Measurements from ENCODE around the gene PTPRE. TPM values are rescaled to one million over a fixed set of nuclear protein-coding genes. Genes with fewer than 3 reads are reported as not detected.

The PTPRE gene
- total RNA-seq, 1 experiment from 2014 or later, result 12.3 TPM

GRCh38 chr10:127880557-127880956 is 26.3 kb upstream of the PTPRE start (continued):
- no peak for TF ChIP-seq ATF3 (IDR thresholded peaks at IDR 0.05)

GRCh38 chr10:127881262-127881661 is 25.6 kb upstream of the PTPRE start:
- DNase-seq (ENCODE audit: low read depth, low spot score) (no peak), ATAC-seq (no peak)
- H3K27ac ChIP-seq (ENCODE audit: low read depth, low read length), result no peak overlapping the region
- no peaks in the 10 kb centered on the region for H3K9me2 ChIP-seq (ENCODE audit: insufficient read depth)
- H3K9me3 ChIP-seq (ENCODE audit: control insufficient read depth in 1 of 2, insufficient read depth in 1 of 2, low read depth in 1 of 2, low read length in 2 of 2), result no peaks in the 10 kb centered on the region
- no peaks in the 10 kb centered on the region for H3K36me3 ChIP-seq (ENCODE audit: control insufficient read depth in 1 of 2, insufficient read depth in 2 of 2, low read length in 2 of 2)
- H3K9ac ChIP-seq (ENCODE audit: low read length), result no peak overlapping the region
- CTCF ChIA-PET, result no interaction called here
- intact Hi-C loops (cut with micrococcal nuclease), result no loop called here
- TF ChIP-seq POLR2AphosphoS5 (IDR thresholded peaks at IDR 0.05; ENCODE audit: low read depth, low read length), result no peak
- no peak for TF ChIP-seq MAX (IDR thresholded peaks at IDR 0.05)
- no peak for TF ChIP-seq EZH2 (IDR thresholded peaks at IDR 0.05)
- H3K27me3 ChIP-seq (ENCODE audit: insufficient read depth, low read length), result peaks cover 14% of the 10 kb centered on the region; the same call in 1 of the 2 replicates
- H4K20me1 ChIP-seq (ENCODE audit: insufficient read depth), result no peaks in the 10 kb centered on the region
- H2AFZ ChIP-seq (ENCODE audit: low read depth, low read length, poor library complexity, severe bottlenecking), result no peak overlapping the region
- RAD21 ChIA-PET (ENCODE audit: low non-redundant PET in 1 of 2, low total read pairs in 2 of 2, uncharacterized antibody in 2 of 2, unreplicated experiment in 2 of 2), result no interaction called here
- H3K4me3 ChIP-seq (replicated peaks in 1 of 2; ENCODE audit: low read depth in 1 of 2, low read length in 2 of 2), result no peak overlapping the region
- POLR2A ChIA-PET, result no interaction called here
- no peak overlapping the region for H3K4me2 ChIP-seq (ENCODE audit: low read length)
- no peaks in the 10 kb centered on the region for H3K4me1 ChIP-seq (ENCODE audit: control insufficient read depth in 1 of 2, insufficient read depth in 2 of 2, low read length in 2 of 2)
- no peaks in the 10 kb centered on the region for H3K79me2 ChIP-seq (ENCODE audit: insufficient read depth, low read length)
- BruUV-seq (replicated peaks), result no TSS peak

- CTCF ChIA-PET, result no interaction called here
- intact Hi-C loops (cut with micrococcal nuclease), result no loop called here
These were observed 24.5 kb upstream of the PTPRE start for GRCh38 chr10:127882391-127882790.

More at GRCh38 chr10:127882391-127882790, 24.5 kb upstream of the PTPRE start:
- Histone ChIP-seq H3K9me3 (ENCODE audit: control insufficient read depth in 1 of 2, insufficient read depth in 1 of 2, low read depth in 1 of 2, low read length in 2 of 2) (no peaks in the 10 kb centered on the region), H3K27ac (ENCODE audit: low read depth, low read length) (no peak overlapping the region), H4K20me1 (ENCODE audit: insufficient read depth) (no peaks in the 10 kb centered on the region), H3K79me2 (ENCODE audit: insufficient read depth, low read length) (no peaks in the 10 kb centered on the region), H3K27me3 (ENCODE audit: insufficient read depth, low read length) (peaks cover 5% of the 10 kb centered on the region; the same call in 1 of the 2 replicates), H2AFZ (ENCODE audit: low read depth, low read length, poor library complexity, severe bottlenecking) (no peak overlapping the region), H3K4me1 (ENCODE audit: control insufficient read depth in 1 of 2, insufficient read depth in 2 of 2, low read length in 2 of 2) (no peaks in the 10 kb centered on the region), H3K4me2 (ENCODE audit: low read length) (no peak overlapping the region), H3K4me3 (replicated peaks in 1 of 2; ENCODE audit: low read depth in 1 of 2, low read length in 2 of 2) (no peak overlapping the region), H3K9ac (ENCODE audit: low read length) (no peak overlapping the region), H3K36me3 (ENCODE audit: control insufficient read depth in 1 of 2, insufficient read depth in 2 of 2, low read length in 2 of 2) (no peaks in the 10 kb centered on the region), H3K9me2 (ENCODE audit: insufficient read depth) (no peaks in the 10 kb centered on the region)
- TF ChIP-seq TCF7L2 (IDR thresholded peaks at IDR 0.05; ENCODE audit: borderline replicate concordance, extremely low read depth, insufficient read depth, insufficient read length) (no peak), CEBPB (IDR thresholded peaks at IDR 0.05; ENCODE audit: low read depth) (no peak), SRF (IDR thresholded peaks at IDR 0.05; ENCODE audit: low read depth) (no peak)
- RAD21 ChIA-PET (ENCODE audit: low non-redundant PET in 1 of 2, low total read pairs in 2 of 2, uncharacterized antibody in 2 of 2, unreplicated experiment in 2 of 2), result no interaction called here
- POLR2A ChIA-PET, result no interaction called here
- DNase-seq (ENCODE audit: low read depth, low spot score) (no peak), ATAC-seq (no peak)
- BruUV-seq (replicated peaks), result no TSS peak

All from HCT116 (cell line).